A673 (cell line): ENCODE measurements around the gene DLG2.

Experiments used
- CTCF ChIP-seq: fragments of 300-800, 200-600 bp; sonication (generic); conservative IDR thresholded peaks from 2 replicates; pipeline ENCODE4 v1.5.1; 2017; ENCODE audit warnings: low read depth, mild to moderate bottlenecking, antibody characterized with exemption, low read length, moderate library complexity, mixed read lengths
- EZH2 ChIP-seq: fragments of 200-600 bp; sonication (generic); IDR thresholded peaks from 2 replicates; pipeline ENCODE4 v1.6.1; 2017; ENCODE audit warnings: borderline replicate concordance, low read depth, mild to moderate bottlenecking, mixed read lengths, antibody characterized with exemption, low read length; ENCODE audit not compliant: poor library complexity, severe bottlenecking

GRCh38 chr11:83544846-83545245 lies 2082.3 kb downstream of the DLG2 start:
- TF ChIP-seq CTCF, result no peak
- no peak for TF ChIP-seq EZH2
